Cerebellar cortex (tissue), 1 donor: ENCODE measurements around the gene ZNF423.

ENCODE experiments used
- DNase-seq: peaks from one replicate; pipeline ENCODE4 v3.0.0-alpha.2; 2015; ENCODE audit warnings: low spot score

ZNF423 gene

DNA sequence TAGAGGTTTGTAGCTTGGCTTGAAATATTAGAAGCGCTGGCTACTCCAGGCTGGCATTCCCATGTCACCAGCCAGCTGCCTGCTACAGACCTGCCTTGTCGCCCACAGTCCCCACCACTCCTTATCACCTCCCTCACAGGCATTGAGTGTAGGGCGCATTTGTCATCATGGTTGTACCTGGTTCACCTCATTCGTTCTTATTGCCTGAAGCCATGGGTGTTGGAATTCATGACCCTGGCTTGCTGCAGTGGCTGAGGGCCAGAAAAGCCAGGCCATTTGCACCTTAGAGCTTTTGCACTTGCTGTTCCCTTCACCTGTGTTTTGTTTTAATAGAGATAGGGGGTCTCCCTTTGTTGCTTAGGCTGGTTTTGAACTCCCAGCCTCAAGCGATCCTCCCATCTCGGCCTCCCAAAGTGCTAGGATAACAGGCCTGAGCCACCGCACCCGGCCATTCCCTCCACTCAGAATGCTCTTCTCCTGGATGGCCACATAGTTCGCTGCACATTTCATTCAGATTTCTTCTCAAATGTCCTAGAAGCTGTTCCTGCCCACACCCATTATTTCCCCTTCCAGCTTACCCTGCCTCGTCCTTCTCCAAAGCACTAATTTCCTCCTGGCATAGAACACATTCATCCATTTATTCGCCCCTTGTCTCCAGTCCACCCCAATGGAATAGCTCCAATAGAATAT lies 384.7 kb downstream of the ZNF423 start:
- no peak for DNase-seq

DNA sequence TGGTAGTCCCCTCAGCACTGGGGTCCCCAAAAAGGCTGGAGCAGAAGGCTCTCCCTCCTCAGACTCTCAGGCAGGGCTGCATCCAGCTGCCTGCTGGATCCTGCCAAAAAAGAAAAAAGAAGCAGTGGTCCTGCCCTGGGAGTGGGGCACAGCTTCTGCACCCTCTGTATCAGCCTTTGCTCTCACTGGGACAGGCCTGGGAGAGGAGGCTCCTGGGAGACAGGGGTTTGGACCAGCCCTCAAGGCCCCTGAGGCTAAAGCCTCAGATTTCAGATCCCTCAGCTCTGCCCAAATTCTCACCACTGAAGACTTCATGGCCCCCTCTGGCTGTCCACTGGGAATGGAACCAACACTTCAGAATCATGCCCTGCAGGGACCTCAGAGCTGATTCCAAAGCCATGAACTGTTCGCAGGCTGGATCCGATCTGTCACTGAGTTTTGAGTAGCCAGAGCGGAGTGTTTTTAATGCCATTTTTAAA lies 385.4 kb downstream of the ZNF423 start:
- no peak for DNase-seq

DNA sequence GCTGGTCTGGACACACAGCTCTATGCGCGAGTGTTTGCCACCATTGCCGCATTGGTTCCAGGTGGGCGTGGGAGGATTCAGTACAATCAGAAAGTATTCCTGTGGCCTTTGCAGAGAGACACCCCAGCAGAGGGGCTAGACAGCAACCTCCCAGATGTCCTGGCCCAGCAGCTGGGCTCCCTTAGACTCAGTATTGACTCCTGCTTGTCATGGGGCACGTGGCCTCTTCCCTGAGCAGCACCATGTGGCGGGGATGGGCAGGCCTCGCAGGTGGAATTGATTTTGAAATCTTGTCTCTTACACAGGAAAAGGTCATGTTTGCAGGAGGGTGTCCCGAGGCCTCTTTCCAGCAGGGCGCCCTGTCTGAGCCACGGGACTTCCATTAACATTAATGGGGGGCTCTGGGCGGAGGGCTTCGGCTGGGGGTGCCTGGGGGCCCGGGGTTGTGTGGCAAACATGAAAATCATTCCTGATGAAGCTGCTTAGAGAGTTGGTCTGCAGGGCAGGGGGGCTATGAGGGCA lies 385.9 kb downstream of the ZNF423 start:
- no peak for DNase-seq

DNA sequence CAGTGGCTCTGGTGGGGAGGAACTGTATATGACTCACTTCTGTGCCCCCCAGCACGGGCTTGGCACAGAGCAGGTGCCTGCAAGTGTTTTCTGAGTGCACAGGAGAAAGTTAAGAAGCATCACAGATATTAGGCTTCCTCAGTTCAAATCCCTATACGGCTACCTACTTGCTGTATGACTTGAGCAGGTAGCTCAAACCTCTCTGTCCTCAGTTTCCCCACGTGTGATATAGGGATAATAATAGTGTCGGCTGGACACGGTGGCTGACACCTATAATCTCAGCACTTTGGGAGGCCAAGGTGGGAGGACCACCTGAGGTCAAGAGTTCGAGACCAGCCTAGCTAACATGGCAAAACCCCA lies 386.6 kb downstream of the ZNF423 start:
- no peak for DNase-seq

DNA sequence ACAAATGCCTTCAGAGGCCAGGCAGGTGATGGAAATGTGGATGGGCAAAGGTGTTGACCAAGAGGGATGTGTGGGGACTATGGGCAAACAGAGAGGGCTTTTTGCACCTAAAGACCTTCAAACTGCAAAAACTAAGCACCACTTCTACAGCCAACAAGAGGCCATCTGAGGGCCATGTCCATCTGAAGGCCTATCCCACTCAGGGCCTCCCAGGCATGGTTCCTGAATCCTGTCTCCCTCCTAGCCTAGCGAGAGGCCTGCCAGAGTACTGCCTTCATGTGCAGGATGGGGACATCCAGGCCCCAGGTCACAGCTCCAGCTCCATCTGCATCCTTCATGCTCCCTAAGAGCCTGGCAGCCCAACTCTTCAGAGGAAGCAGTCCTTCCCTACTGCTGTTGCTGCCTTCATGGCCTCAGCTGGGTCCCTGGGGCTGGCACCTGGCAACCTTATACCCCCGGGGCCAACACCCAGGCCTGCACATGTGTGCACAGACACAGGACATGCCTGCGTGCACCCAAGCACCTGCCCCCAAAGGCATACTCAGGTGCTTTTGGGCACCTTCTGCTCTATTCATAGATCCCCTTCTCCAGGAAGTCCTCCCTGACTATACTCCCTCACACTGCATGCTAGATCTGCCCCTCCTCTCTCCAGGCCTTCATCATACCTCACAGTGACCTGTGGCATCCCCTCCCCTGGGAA lies 387.2 kb downstream of the ZNF423 start:
- DNase-seq, result no peak

DNA sequence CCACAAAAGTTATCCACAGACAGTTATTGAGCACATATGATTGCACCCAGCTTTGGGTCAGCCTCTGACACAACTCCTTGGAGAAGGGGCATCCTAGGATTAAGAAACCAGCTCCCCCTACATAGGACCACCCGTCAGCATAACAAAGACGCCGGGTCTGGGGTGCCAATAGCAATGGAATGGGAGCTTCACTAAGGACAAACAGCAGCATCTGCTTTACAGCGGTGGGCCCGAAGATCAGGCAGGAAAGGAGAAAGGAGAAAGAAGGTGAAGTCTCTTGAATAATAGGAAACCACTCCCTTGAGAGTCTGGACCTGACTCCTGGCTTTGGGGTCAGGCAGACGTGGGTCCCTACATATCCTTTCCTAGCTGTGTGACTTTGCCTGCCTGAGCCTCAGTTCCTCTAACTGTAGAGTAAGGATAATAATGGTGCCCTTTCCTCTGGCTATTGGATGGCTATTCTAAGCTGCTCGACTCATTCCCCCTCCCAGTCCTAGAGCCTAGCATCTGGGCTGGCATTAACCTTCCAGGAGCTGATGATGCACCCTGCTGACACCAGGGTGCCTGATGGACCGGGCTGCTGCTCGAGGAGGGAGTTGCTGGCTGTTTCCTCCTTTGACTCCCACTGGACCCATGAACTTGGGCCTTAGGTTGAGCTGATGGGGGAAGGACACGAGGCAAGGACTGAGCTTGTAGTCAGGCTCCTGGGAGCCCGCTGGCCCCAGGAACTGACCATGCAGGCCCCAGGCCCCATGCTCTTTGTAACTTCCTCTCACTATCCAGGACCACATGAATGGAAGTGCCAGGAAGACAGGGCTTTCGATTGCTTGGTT lies 388.2 kb downstream of the ZNF423 start:
- no peak for DNase-seq

DNA sequence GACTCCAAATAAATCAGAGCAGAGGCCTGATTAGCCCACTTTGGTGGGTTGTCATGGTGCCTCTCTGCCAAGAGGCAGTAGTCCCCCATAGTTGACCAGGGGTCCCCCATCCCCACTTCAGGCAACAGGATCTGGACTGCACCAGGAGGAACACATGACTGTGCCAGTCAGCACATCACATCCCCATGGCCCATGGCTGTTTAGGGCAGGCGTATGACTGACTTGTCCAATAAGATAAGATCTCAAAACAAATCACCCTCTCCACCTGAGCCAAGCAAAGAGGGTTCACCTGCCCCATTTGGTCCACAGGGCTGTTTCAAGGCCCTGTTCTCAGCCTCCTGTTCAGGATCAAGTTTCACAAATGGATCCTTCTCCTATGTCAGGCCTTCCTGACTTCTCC lies 389.0 kb downstream of the ZNF423 start:
- DNase-seq, result no peak

DNA sequence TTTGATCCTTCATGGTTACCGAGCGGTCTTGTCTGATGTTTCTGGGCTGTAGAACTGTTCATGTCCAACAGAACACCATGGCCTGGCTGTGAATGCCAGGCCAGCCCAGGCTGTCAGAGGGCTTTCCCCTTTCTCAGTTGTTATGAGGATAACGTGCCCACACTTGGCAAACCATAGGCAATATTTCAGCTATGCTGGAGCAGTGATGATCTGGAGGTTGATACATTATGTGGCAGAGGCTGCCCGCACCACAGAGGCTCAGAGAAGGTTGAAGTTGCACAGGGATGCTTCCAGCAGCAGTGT lies 389.4 kb downstream of the ZNF423 start:
- DNase-seq, result no peak

DNA sequence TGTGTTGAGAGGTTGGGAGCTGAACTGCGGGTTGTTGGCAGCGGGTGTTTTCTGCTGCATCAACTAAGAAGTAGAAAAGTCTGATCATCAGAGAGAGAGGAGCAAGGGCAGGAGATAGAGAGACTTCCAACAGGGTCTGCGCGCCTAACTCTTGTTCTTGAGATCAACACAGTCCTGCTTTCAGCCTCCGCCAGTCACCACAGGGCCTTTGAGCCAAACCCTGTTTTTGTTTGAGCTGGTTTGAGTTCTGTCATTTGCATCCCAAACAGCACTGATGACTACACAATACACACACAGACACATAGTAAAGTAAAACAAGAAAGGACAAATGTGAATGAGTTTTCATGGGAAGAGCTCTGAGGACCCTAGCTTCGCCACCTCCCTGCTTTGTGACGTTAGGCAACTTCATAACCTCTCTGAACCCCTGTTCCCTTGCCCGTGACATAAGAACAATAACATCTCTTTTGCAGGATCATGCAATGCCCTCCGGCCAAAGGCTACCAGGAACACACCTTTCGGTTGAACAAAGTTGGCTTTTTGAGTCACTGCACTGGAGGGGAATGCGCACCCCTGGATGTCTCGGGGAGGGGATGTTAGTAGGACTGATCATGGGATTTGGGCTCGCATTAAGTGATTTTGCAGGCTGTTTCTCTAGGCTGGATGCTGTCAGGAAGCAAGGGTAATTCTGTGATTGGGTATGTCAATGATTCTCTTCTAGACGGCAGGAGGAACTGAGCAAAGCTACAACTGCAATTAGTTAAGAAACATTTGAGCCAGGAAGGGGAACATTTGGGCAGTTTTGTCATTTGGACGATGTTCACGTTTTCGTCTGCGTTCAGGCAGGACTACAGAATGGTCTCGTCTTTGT lies 390.0 kb downstream of the ZNF423 start:
- no peak for DNase-seq

DNA sequence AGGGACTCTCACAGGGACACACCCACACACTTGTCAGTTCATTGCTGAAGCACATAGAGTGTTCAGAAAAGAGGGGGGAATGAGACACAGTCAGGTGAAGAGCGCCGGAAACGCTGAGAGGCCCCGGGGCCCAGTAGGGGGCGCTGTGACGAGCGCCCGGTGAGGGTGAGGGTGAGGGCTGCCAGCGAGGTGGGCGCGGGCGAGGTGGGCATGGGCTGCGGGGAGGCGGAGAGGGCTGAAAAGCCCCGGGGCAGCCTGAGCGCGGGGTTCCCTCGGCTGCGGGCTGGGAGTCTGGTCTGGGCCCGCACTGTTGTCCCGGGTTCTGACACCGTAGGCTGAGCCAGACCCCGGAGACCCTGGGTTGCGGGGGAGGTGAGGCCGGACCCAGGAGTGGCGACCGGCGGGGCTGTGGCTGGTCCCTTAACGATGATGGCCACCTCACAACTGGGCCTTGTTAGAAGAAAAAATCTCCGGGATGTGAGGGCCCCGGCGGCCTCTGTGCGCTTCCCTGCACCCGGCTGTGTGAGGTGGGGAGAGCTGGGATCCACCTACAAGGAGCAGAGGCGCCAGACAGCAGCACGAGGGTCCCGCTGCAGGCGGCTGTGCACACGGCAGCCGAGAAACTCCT lies 390.9 kb downstream of the ZNF423 start:
- DNase-seq, result no peak

DNA sequence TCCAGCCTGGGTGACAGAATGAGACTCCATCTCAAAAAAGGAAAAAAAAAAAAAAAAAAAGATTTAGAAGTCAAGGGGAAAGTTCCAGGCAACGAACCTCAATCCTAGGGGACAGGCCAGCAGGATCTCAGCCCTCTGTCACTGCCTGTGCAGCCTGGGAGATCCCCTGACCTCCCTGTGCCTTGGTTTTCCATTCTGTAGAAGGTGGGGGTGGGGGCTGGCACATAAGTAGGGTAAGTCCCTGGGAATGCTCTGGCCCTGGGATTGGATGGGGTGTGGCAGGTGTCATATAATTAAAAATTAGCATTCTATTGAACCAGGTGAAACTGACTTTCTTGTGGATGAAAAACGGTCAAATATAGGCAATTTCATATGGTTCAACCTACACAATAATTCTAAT lies 391.8 kb downstream of the ZNF423 start:
- no peak for DNase-seq

DNA sequence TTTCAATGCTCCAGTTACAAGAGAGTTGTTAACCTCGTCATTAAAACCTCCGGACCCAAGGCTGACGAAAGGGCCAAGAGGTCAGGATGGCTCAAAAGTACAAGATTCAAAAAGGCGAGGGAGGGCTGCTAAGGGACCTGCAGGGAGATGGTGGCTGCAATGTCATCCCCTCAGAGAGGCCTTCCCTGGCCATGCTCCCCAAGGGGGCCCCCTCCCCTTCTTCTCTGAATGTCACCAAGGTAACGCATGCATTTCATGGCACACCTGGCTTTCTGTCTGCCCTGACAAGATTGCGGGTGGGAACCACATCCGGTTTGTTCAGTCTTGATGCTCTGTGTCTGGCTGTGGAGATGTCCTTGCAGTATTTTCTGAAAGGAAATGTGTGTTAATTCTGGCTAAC lies 392.4 kb downstream of the ZNF423 start:
- no peak for DNase-seq

DNA sequence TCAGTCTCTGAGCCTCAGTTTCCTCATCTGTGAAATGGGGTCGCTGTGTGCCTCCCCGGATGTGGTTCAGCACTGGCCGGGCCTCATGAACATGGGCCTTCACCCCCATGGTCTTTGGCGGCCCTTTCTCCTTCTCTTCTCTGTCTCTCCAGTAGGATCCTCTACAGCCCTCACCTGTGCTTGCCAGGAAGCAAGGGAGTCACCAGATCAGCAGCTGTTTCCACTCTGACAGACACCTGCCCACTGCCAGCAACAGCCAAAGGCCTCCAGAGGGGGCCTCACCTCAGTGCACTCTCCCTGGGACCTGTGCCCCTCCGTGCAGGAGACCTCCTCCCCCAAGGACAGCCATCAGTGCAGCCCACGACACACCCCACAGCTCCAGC lies 392.9 kb downstream of the ZNF423 start:
- no peak for DNase-seq

DNA sequence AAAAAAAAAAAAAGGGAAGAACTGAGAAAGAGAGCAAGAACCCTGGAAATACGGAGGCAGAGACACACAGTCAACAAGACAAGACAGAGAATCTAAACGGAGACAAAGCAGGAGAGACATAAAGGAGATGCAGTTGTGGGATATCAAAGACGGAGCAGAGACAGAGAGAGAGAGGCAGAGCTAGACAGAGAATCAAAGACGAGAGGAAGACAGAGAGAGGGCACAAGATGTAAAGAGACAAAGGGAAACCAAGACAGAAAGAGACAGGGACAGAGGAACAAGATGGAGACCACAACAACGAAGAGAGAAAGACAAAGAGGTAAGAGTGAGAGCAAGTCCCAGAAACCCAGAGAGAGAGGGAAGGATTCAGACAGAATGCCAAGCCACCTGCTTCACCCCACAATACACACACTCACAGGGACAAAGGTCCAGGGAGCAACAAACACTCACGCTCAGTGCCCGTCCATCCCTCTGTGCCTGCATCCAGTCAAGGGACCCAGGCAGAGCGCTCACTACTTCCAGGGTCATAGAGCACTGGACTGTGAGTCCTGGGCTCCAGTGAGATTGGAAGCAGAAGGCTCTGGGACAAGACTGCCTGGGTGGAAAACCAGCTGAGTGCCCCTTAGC lies 393.4 kb downstream of the ZNF423 start:
- DNase-seq, result no peak

DNA sequence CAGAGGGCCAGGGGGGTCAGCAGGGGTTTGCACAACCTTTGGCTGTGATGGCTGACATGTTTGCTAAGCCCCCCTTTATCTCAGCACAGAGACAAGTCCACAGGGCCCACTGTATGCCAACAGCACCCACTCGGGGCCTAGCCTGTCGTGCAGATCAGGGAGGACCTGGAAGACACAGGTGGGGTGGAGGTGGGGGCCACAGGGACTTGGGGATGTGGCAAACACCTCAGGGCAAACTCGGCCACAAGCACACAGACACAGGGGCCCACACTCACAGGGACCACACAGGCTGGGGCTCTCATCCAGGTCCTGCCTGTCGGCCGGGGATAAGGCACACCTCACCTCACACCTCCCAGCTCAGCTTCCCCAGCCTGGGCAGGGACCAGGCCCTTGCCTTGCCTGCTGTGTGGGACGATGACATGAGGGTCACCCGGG lies 394.4 kb downstream of the ZNF423 start:
- DNase-seq, result no peak

DNA sequence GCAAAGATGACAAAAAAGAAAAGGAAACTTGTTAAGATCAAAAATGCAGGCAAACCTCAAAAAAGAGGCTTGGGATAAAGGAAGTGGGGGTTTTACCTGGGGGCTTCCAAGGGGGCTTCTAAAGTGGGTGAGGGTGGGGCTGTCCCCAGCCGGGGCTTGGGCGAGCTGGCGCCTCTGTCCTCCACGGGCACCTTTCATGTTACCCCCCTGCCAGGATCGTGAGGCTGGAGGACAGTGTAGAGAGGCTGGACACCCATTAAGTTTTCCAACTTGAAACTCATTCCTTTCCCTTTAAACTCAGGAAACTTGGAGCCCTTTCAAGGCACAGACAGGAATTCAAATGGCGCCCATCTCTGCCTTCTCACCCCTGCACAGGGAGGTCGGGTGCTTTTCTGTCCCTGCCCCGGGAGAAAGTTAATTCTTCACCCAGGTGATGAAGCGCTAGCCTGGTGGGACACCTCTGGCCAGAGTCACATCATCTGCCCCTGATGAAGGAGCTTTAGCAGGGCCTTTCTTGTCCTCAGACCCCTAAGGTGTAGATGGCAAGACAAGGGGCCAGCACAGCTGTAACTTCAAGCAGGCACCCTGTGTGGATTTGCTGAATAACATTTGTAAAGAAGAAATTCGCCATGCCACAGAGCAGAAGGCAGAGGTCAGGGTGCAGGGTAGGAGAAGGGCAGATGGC lies 395.0 kb downstream of the ZNF423 start:
- no peak for DNase-seq

DNA sequence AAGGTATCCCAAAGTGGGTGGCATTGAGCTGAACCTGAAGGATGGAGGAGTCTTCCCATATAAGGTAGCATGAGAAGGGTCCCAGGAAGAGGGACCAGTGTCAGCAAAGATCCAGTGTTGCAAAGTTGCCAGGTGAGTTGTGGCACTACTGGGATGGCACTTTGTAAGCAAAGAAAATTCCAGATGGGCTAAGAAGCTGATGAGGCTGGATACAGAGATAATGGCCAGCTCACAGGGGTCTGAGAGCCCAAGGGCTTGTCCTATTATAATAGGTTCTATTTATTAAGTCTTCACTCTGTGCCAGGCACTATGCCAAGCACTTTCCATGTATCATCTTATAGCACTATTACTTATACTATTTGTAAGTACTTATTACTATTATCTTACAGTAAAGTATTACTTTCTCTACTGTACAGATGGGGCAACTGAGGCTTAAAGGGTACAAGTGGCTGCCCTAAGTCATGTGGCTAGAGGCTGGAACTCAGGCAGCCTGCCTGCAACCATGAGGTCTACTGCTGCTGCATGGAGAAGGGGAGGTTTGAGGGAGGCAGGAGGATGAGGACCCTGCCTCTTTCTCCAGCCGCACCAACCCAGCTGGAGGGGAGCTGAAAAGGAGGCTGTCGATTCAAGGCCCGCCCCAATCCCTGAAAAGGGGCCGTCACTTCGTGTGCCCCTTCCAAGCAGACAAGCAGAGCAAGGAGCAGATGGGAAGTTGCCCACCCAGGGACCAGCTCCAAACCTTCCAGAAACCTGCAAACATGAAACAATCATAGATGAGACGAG lies 395.8 kb downstream of the ZNF423 start:
- no peak for DNase-seq

DNA sequence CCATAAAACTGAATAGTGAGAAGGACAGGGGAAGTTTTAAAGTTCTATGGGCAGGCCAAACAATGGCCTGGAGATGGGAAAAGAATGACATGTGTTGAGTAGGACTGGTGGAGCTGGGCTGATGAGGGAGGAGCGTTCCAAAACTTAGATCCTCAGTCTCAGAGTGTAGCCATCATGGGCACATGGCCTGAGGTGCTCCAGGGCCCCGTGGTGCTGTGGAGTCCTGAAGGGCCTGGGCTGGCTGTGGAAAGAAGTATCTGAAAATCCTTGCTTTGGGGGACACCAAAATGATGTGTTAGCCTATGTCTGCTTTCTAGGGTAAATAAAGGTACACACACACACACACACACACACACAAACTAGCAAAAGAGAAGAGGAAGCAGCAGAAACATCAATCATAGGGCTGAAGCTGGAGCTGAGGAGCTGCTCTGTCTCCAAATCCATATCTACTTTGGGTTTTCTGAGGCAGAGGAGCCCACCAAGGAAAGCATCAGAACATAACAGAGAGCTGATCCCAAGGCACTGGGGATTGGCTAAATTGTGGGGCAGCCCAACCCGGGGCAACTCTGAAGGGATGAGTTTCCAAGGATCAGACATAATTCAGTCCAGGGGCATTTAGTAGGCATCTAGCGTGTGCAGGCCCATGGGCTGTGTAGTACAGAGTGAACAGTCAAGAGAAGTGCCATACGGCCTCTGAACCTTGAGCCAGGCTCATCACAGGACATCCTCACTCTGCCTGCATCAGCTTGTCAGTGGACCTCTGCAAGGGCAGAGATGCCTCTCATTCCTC lies 397.1 kb downstream of the ZNF423 start:
- no peak for DNase-seq

DNA sequence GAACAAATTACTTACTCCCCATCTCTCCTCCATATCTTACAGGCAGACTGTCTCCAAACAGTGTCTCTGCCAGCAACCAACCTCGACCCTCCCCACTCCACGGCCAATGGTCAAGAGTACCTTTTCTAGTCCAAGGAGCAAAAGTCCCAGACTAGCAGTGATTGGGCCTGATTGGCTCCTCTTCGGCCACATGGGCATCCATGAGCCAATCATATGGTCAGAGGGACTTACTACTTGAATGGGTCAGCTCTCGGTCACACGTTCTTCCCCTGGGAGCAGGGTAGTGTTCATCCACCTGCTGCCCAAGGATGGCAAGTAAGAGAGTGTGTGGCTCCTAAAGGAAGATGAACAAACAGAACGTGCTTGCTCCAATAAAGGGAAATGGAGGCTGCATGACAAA lies 397.7 kb downstream of the ZNF423 start:
- DNase-seq, result no peak
